Muscle layer of duodenum (tissue), 2 donors: ENCODE measurements around the gene UBE4B.
"Not testable (repeated sequence)": the region's sequence is repeated elsewhere in the genome, so short reads cannot be mapped to it uniquely, and the experiment has no call there.

Experiments used
- H3K27ac ChIP-seq: one replicate; pipeline ENCODE4 v1.7.0; 2013; ENCODE audit warnings: mild to moderate bottlenecking, low read length
- H3K27me3 ChIP-seq: one replicate; pipeline ENCODE4 v1.7.0; 2013; ENCODE audit warnings: low read depth, mild to moderate bottlenecking, control low read depth, low read length
- H3K36me3 ChIP-seq, 2 donors: one replicate each; pipeline ENCODE4 v1.7.0; 2013; ENCODE audit warnings: low read length in 2 of 2, control low read depth in 1 of 2, mild to moderate bottlenecking in 1 of 2; ENCODE audit not compliant: insufficient read depth in 2 of 2, control insufficient read depth in 1 of 2
- H3K4me1 ChIP-seq, 2 donors: one replicate each; pipeline ENCODE4 v1.7.0; 2013; ENCODE audit warnings: low read length in 2 of 2, mild to moderate bottlenecking in 2 of 2, control low read depth in 1 of 2, moderate library complexity in 1 of 2; ENCODE audit not compliant: insufficient read depth in 2 of 2, control insufficient read depth in 1 of 2
- H3K4me3 ChIP-seq, 2 donors: one replicate each; pipeline ENCODE4 v1.7.0; 2013; ENCODE audit warnings: low read length in 2 of 2, low read depth in 1 of 2, mild to moderate bottlenecking in 1 of 2
- H3K9me3 ChIP-seq, 2 donors: one replicate each; pipeline ENCODE4 v1.7.0; 2013; ENCODE audit warnings: low read length in 2 of 2, control low read depth in 1 of 2, mild to moderate bottlenecking in 1 of 2; ENCODE audit not compliant: control insufficient read depth in 1 of 2
- donor health status: healthy.

UBE4B gene

GRCh38 chr1:10204003-10204642 lies 171.4 kb downstream of the UBE4B start:
- no peaks in the 10 kb centered on the region for H3K36me3 ChIP-seq
- H3K4me1 ChIP-seq: no peaks in the 10 kb centered on the region
- H3K4me3 ChIP-seq: no peak overlapping the region
- no peaks in the 10 kb centered on the region for H3K27me3 ChIP-seq
- no peaks in the 10 kb centered on the region for H3K9me3 ChIP-seq
- no peak overlapping the region for H3K27ac ChIP-seq

GRCh38 chr1:10205206-10205605 lies 172.4 kb downstream of the UBE4B start:
- H3K4me3 ChIP-seq, H3K9me3 ChIP-seq, H3K27me3 ChIP-seq, H3K27ac ChIP-seq, H3K36me3 ChIP-seq, H3K4me1 ChIP-seq: not testable (repeated sequence)

GRCh38 chr1:10207810-10208209 lies 175.1 kb downstream of the UBE4B start:
- Histone ChIP-seq H3K4me1 (peaks cover 5 to 11% of the 10 kb centered on the region in 2 donors), H3K4me3 (no peak overlapping the region), H3K27me3 (no peaks in the 10 kb centered on the region), H3K9me3 (no peaks in the 10 kb centered on the region), H3K36me3 (peaks cover 0 to 12% of the 10 kb centered on the region in 2 donors), H3K27ac (no peak overlapping the region)

GRCh38 chr1:10208537-10208936 lies 175.8 kb downstream of the UBE4B start:
- Histone ChIP-seq H3K27me3 (no peaks in the 10 kb centered on the region), H3K9me3 (no peaks in the 10 kb centered on the region), H3K4me1 (peaks cover 5 to 15% of the 10 kb centered on the region in 2 donors), H3K4me3 (no peak overlapping the region), H3K36me3 (peaks cover 0 to 12% of the 10 kb centered on the region in 2 donors), H3K27ac (no peak overlapping the region)

GRCh38 chr1:10209590-10209904 lies 176.8 kb downstream of the UBE4B start:
- Histone ChIP-seq H3K4me3 (peak overlapping the region; percentile 77 to 84), H3K4me1 (peaks cover 5 to 21% of the 10 kb centered on the region in 2 donors), H3K9me3 (no peaks in the 10 kb centered on the region), H3K27me3 (no peaks in the 10 kb centered on the region), H3K27ac (peak overlapping the region; percentile 93), H3K36me3 (peaks cover 0 to 12% of the 10 kb centered on the region in 2 donors)

GRCh38 chr1:10209905-10210810 lies 177.4 kb downstream of the UBE4B start, which contains the start of gene KIF1B:
Gene KIF1B, plus strand, starts transcription at chr1:10210570. Its CDS starts 21,759 bp downstream, at chr1:10232329.
- peak within 1 kb of the TSS; percentile 93 for H3K27ac ChIP-seq
- no peaks in the 10 kb centered on the region for H3K27me3 ChIP-seq
- no peaks in the 10 kb centered on the region for H3K9me3 ChIP-seq
- peak within 1 kb of the TSS; percentile 84 to 88 for H3K4me3 ChIP-seq
- peaks cover 5 to 23% of the 10 kb centered on the region in 2 donors for H3K4me1 ChIP-seq
- peaks cover 0 to 12% of the 10 kb centered on the region in 2 donors for H3K36me3 ChIP-seq

- H3K27me3 ChIP-seq: no peaks in the 10 kb centered on the region
Measured at GRCh38 chr1:10210841-10211804, 178.4 kb downstream of the UBE4B start.

GRCh38 chr1:10211805-10212410 lies 179.2 kb downstream of the UBE4B start:
- H3K27ac ChIP-seq: peak overlapping the region; percentile 93
- H3K4me3 ChIP-seq: peak overlapping the region; percentile 78 to 88
- H3K4me1 ChIP-seq: peaks cover 10 to 41% of the 10 kb centered on the region in 2 donors

More at GRCh38 chr1:10210841-10211804, 178.4 kb downstream of the UBE4B start:
- Histone ChIP-seq H3K4me1 (peaks cover 5 to 33% of the 10 kb centered on the region in 2 donors), H3K9me3 (no peaks in the 10 kb centered on the region), H3K27ac (peak overlapping the region; percentile 93), H3K4me3 (peak overlapping the region; percentile 78 to 88), H3K36me3 (peaks cover 0 to 12% of the 10 kb centered on the region in 2 donors)

GRCh38 chr1:10212476-10212875 lies 179.7 kb downstream of the UBE4B start:
- Histone ChIP-seq H3K36me3 (peaks cover 0 to 12% of the 10 kb centered on the region in 2 donors), H3K27me3 (no peaks in the 10 kb centered on the region), H3K4me3 (peak overlapping the region; percentile 78 to 88), H3K9me3 (no peaks in the 10 kb centered on the region), H3K27ac (peak overlapping the region; percentile 93), H3K4me1 (peaks cover 11 to 46% of the 10 kb centered on the region in 2 donors)

More at GRCh38 chr1:10211805-10212410, 179.2 kb downstream of the UBE4B start:
- H3K36me3 ChIP-seq: peaks cover 0 to 12% of the 10 kb centered on the region in 2 donors
- no peaks in the 10 kb centered on the region for H3K9me3 ChIP-seq
- H3K27me3 ChIP-seq: no peaks in the 10 kb centered on the region

- H3K9me3 ChIP-seq: no peaks in the 10 kb centered on the region
- H3K27ac ChIP-seq: no peak overlapping the region
- no peak overlapping the region for H3K4me3 ChIP-seq
- H3K27me3 ChIP-seq: no peaks in the 10 kb centered on the region
- H3K4me1 ChIP-seq: peaks cover 17 to 54% of the 10 kb centered on the region in 2 donors
- H3K36me3 ChIP-seq: peaks cover 0 to 12% of the 10 kb centered on the region in 2 donors
Measured at GRCh38 chr1:10213186-10213705, 180.5 kb downstream of the UBE4B start.
